ENCODE results near the gene CERS4. TPM values are rescaled to one million over a fixed set of nuclear protein-coding genes. Genes with fewer than 3 reads are reported as not detected.

Gene CERS4
- total and polyA plus RNA-seq, 2 of the 8 experiments (the other 6 are each of a cell fraction or from before 2014, with no cell fraction given) = 88.2 to 179 TPM

- TF ChIP-seq CTCF (IDR thresholded peaks at IDR 0.05; ENCODE audit: control extremely low read depth in 1 of 3, insufficient read depth in 1 of 3, low read depth in 1 of 3, low read length in 3 of 3) (no peak), SP1 (IDR thresholded peaks at IDR 0.05; ENCODE audit: low read depth, low read length) (peak; percentile 82), CEBPB (IDR thresholded peaks at IDR 0.05; ENCODE audit: low read depth, low read length) (no peak), TCF12 (IDR thresholded peaks at IDR 0.05; ENCODE audit: low read depth, low read length) (no peak), ATF2 (IDR thresholded peaks at IDR 0.05; ENCODE audit: low read length) (no peak), POLR2A (IDR thresholded peaks at IDR 0.05; ENCODE audit: control extremely low read depth in 1 of 2, low read depth in 2 of 2, low read length in 2 of 2) (peak in 1 of 2 experiments; percentile 45; a peak in 1 of 3 replicates), SUZ12 (IDR thresholded peaks at IDR 0.05; ENCODE audit: low read length) (no peak), TBP (IDR thresholded peaks at IDR 0.05; ENCODE audit: low read depth, low read length) (peak; percentile 78)
- Histone ChIP-seq H3K27me3 (replicated peaks in 1 of 4; ENCODE audit: control insufficient read depth in 3 of 4, extremely low read depth in 1 of 4, insufficient read depth in 3 of 4, low read length in 3 of 4) (no peaks in the 10 kb centered on the region), H4K91ac (replicated peaks; ENCODE audit: insufficient read length, low read length) (peak overlapping the region; percentile 94), H2BK5ac (ENCODE audit: low read depth, low read length) (peak overlapping the region; percentile 44; the same call in 1 of the 2 replicates), H2BK20ac (ENCODE audit: low read length) (no peak overlapping the region), H3K18ac (ENCODE audit: extremely low read depth, low read length) (no peak overlapping the region), H2BK15ac (ENCODE audit: low read length) (peak overlapping the region; percentile 88; the same call in 1 of the 2 replicates), H3K56ac (replicated peaks; ENCODE audit: insufficient read length, low read depth, low read length) (no peak overlapping the region), H2BK12ac (ENCODE audit: low read depth, low read length) (peak overlapping the region; percentile 50; the same call in 1 of the 2 replicates), H3K23ac (ENCODE audit: insufficient read length) (no peak overlapping the region), H3K23me2 (ENCODE audit: low read depth, low read length) (no peaks in the 10 kb centered on the region), H3K36me3 (ENCODE audit: control insufficient read depth in 2 of 4, insufficient read depth in 4 of 4, low read length in 3 of 4) (no peaks in the 10 kb centered on the region), H3K9ac (replicated peaks in 1 of 4; ENCODE audit: extremely low read depth in 1 of 4, low read depth in 3 of 4, low read length in 3 of 4) (no peak overlapping the region), H3K79me1 (ENCODE audit: low read depth, low read length) (no peaks in the 10 kb centered on the region), H3K4me2 (ENCODE audit: insufficient read depth in 1 of 2, low read depth in 2 of 2, low read length in 2 of 2) (no peak overlapping the region), H3K4me3 (ENCODE audit: extremely low read depth in 1 of 4, insufficient read depth in 2 of 4, low read depth in 3 of 4, low read length in 4 of 4) (no peak overlapping the region), H3K79me2 (ENCODE audit: control insufficient read depth in 1 of 2, insufficient read depth in 2 of 2, low read length in 2 of 2) (no peaks in the 10 kb centered on the region), H2AK5ac (ENCODE audit: low read depth, low read length) (peak overlapping the region; percentile 65; the same call in 1 of the 2 replicates), H4K5ac (ENCODE audit: insufficient read length, low read depth, low read length) (no peak overlapping the region), H3K27ac (ENCODE audit: low read depth, low read length) (0 out of 2 replicates have a peak overlapping the region, but pooled peaks have one; percentile 29), H4K20me1 (replicated peaks in 1 of 2; ENCODE audit: control insufficient read depth in 1 of 2, insufficient read depth in 2 of 2, low read length in 2 of 2) (no peaks in the 10 kb centered on the region), H3K4me1 (replicated peaks in 1 of 4; ENCODE audit: control insufficient read depth in 3 of 4, insufficient read depth in 4 of 4, low read length in 3 of 4) (peaks cover 0 to 3% (median 0%) of the 10 kb centered on the region in 4 experiments; a peak in 3 of 7 replicates), H2BK120ac (replicated peaks; ENCODE audit: low read depth, low read length) (peak overlapping the region; percentile 13), H2AFZ (ENCODE audit: low read length) (no peak overlapping the region), H3K14ac (ENCODE audit: insufficient read length) (no peak overlapping the region), H4K8ac (ENCODE audit: extremely low read depth, insufficient read depth, low read length) (no peak overlapping the region), H3K9me3 (ENCODE audit: insufficient read depth in 2 of 2, low read depth in 1 of 2, low read length in 1 of 2) (no peaks in the 10 kb centered on the region), H3K4ac (replicated peaks; ENCODE audit: insufficient read length, low read depth, low read length) (no peak overlapping the region)
- CTCF ChIA-PET (ENCODE audit: partially characterized antibody) = interaction anchor here (1.2 kb wide), 1 partner anchor 10 kb away, joined by 4 read pairs; no protein-coding TSS in a partner anchor
- 74% methylated on average over 12 of the region's 12 CpGs; no CpG with 5 or more reads in 1 of the 2 experiments for WGBS, 2 experiments (ENCODE audit: extremely low coverage in 1 of 2, insufficient coverage in 1 of 2, insufficient read length in 1 of 2, insufficient replicate concordance in 2 of 2, low coverage in 1 of 2, low lambda C conversion rate in 2 of 2, missing lambda C conversion rate in 1 of 2)
- peak; percentile 68 for FAIRE-seq
- POLR2A ChIA-PET (ENCODE audit: partially characterized antibody) = interaction anchor here (0.8 to 1.2 kb wide), 5 partner anchors 12 to 219 kb away, joined by 3 to 7 read pairs (median 3); partner anchors contain the start of gene FBN3
- no peak for DNase-seq (ENCODE audit: low read depth in 1 of 2, low spot score in 2 of 2)
These were observed 48.0 kb upstream of the CERS4 start for GRCh38 chr19:8161135-8161646.
